IMR-90 (cell line): ENCODE measurements around the gene TMEM121B. TPM values are rescaled to one million over a fixed set of nuclear protein-coding genes. Genes with fewer than 3 reads are reported as not detected.

Experiments
- ATAC-seq: fragments of 200-7000 bp; cut with Tn5 transposase; 2 replicates; pipeline ENCODE4 v1.9.1; 2020; ENCODE audit warnings: low read depth, mild to moderate bottlenecking, moderate library complexity
- BruUV-seq: library from RNA; stranded (reverse); fragments of 400-500 nt; replicated peaks from 2 replicates; lab custom pipeline; 2021; lab: Mats Ljungman, UMichigan
- CTCF ChIA-PET: fragments of 300-600 bp; formaldehyde crosslinking; extraction: SDS; loops from one replicate; lab custom pipeline; 2021; ENCODE audit warnings: antibody characterized with exemption; lab: Yijun Ruan, JAX
- POLR2A ChIA-PET: fragments of 300-600 bp; sonication (Branson Sonifier 250); formaldehyde crosslinking; loops from one replicate; lab custom pipeline; 2022; ENCODE audit warnings: antibody characterized with exemption; ENCODE audit not compliant: unreplicated experiment; lab: Charles Lee
- DNase-seq: peaks from one replicate; pipeline ENCODE4 v3.0.0; 2013
- H2AFZ ChIP-seq: replicated peaks from 2 replicates; pipeline ENCODE3; 2013; ENCODE audit warnings: low read length, mild to moderate bottlenecking; ENCODE audit not compliant: poor library complexity
- H2AK5ac ChIP-seq: 2 replicates; pipeline ENCODE4 v1.6.1; 2013; ENCODE audit warnings: low read depth, low read length, inconsistent platforms
- H2AK9ac ChIP-seq: replicated peaks from 2 replicates; pipeline ENCODE3; 2013; ENCODE audit warnings: mild to moderate bottlenecking, low read depth, low read length, moderate library complexity; ENCODE audit not compliant: poor library complexity
- H2BK120ac ChIP-seq: 2 replicates; pipeline ENCODE4 v1.6.1; 2013; ENCODE audit warnings: low read depth, low read length, inconsistent platforms
- H2BK15ac ChIP-seq: 3 replicates; pipeline ENCODE4 v1.6.1; 2013; ENCODE audit warnings: low read depth, low read length, inconsistent platforms
- H2BK20ac ChIP-seq: 2 replicates; pipeline ENCODE4 v1.6.1; 2013; ENCODE audit warnings: low read depth, mild to moderate bottlenecking, inconsistent platforms, low read length, moderate library complexity
- H2BK5ac ChIP-seq: 2 replicates; pipeline ENCODE4 v1.6.1; 2013; ENCODE audit warnings: mild to moderate bottlenecking, low read depth, low read length, inconsistent platforms; ENCODE audit not compliant: poor library complexity, severe bottlenecking
- H3K14ac ChIP-seq: replicated peaks from 2 replicates; pipeline ENCODE4 v1.6.1; 2013; ENCODE audit warnings: low read depth, low read length, inconsistent platforms
- H3K18ac ChIP-seq: 2 replicates; pipeline ENCODE4 v1.6.1; 2013; ENCODE audit warnings: low read depth, low read length, control low read depth
- H3K23ac ChIP-seq: 2 replicates; pipeline ENCODE4 v1.6.1; 2013; ENCODE audit warnings: low read depth, low read length, inconsistent platforms
- H3K27ac ChIP-seq: 2 replicates; pipeline ENCODE4 v1.5.1; 2013; ENCODE audit warnings: mild to moderate bottlenecking, control low read depth, low read length; ENCODE audit not compliant: insufficient read depth
- H3K27me3 ChIP-seq: 2 replicates; pipeline ENCODE4 v1.6.1; 2013; ENCODE audit warnings: low read length; ENCODE audit not compliant: control insufficient read depth, insufficient read depth
- H3K36me3 ChIP-seq: 2 replicates; pipeline ENCODE4 v1.6.1; 2013; ENCODE audit warnings: low read length, mixed read lengths; ENCODE audit not compliant: control insufficient read depth, insufficient read depth
- H3K4ac ChIP-seq: 2 replicates; pipeline ENCODE4 v1.6.1; 2013; ENCODE audit warnings: low read depth, low read length, inconsistent platforms
- H3K4me1 ChIP-seq: 2 replicates; pipeline ENCODE4 v1.6.1; 2013; ENCODE audit warnings: low read length, mixed read lengths; ENCODE audit not compliant: control insufficient read depth, insufficient read depth
- H3K4me2 ChIP-seq: 2 replicates; pipeline ENCODE4 v1.6.1; 2013; ENCODE audit warnings: low read depth, mild to moderate bottlenecking, control low read depth, low read length, moderate library complexity
- H3K4me3 ChIP-seq: 2 replicates; pipeline ENCODE4 v1.5.1; 2013; ENCODE audit warnings: low read depth, mild to moderate bottlenecking, control low read depth, low read length, moderate library complexity; ENCODE audit not compliant: insufficient read depth
- H3K56ac ChIP-seq: 2 replicates; pipeline ENCODE4 v1.6.1; 2013; ENCODE audit warnings: low read length, inconsistent platforms; ENCODE audit not compliant: insufficient read depth; ENCODE audit errors: extremely low read depth
- H3K79me1 ChIP-seq, 2 experiments: 2 replicates each; pipeline ENCODE4 v1.6.1; 2013; ENCODE audit warnings: low read length in 2 of 2, inconsistent platforms in 1 of 2, low read depth in 1 of 2
- H3K9ac ChIP-seq: 2 replicates; pipeline ENCODE4 v1.6.1; 2013; ENCODE audit warnings: low read depth, low read length, control low read depth
- H3K9me1 ChIP-seq: 2 replicates; pipeline ENCODE4 v1.6.1; 2013; ENCODE audit warnings: low read length, inconsistent platforms; ENCODE audit not compliant: insufficient read depth
- H3K9me3 ChIP-seq: 2 replicates; pipeline ENCODE4 v1.6.1; 2013; ENCODE audit warnings: low read length; ENCODE audit not compliant: control insufficient read depth, insufficient read depth
- H4K20me1 ChIP-seq: 2 replicates; pipeline ENCODE4 v1.6.1; 2013; ENCODE audit warnings: low read length, inconsistent platforms; ENCODE audit not compliant: insufficient read depth
- H4K5ac ChIP-seq: 2 replicates; pipeline ENCODE4 v1.6.1; 2013; ENCODE audit warnings: mild to moderate bottlenecking, low read depth, low read length, control low read depth
- H4K8ac ChIP-seq, 2 experiments: 2 replicates each; pipeline ENCODE4 v1.6.1; 2013; ENCODE audit warnings: low read depth in 2 of 2, low read length in 2 of 2, control low read depth in 1 of 2, inconsistent platforms in 1 of 2
- H4K91ac ChIP-seq: 2 replicates; pipeline ENCODE4 v1.6.1; 2013; ENCODE audit warnings: low read depth, low read length, inconsistent platforms; ENCODE audit not compliant: insufficient read depth
- BHLHE40 ChIP-seq: fragments of 150-350 bp; IDR thresholded peaks from 2 replicates; pipeline ENCODE4 v1.6.1; 2016; ENCODE audit warnings: mild to moderate bottlenecking, low read depth, low read length
- FOS ChIP-seq: fragments of 150-350 bp; IDR thresholded peaks from 2 replicates; pipeline ENCODE4 v1.6.1; 2016; ENCODE audit warnings: low read depth, low read length
- MAFK ChIP-seq: IDR thresholded peaks from 2 replicates; pipeline ENCODE4 v1.6.1; 2012; ENCODE audit warnings: low read depth, low read length, improper control_type of control experiment
- MAZ ChIP-seq: IDR thresholded peaks from 2 replicates; pipeline ENCODE4 v1.6.1; 2012; ENCODE audit warnings: low read depth, mild to moderate bottlenecking, low read length, improper control_type of control experiment, moderate library complexity, borderline replicate concordance
- MXI1 ChIP-seq: IDR thresholded peaks from 2 replicates; pipeline ENCODE4 v1.6.1; 2012; ENCODE audit warnings: low read depth, mild to moderate bottlenecking, low read length, moderate library complexity, borderline replicate concordance
- NFE2L2 ChIP-seq: fragments of 150-350 bp; IDR thresholded peaks from 2 replicates; pipeline ENCODE4 v1.6.1; 2016; ENCODE audit warnings: low read depth, mild to moderate bottlenecking, low read length
- POLR2A ChIP-seq: IDR thresholded peaks from 2 replicates; pipeline ENCODE4 v1.6.1; 2012; ENCODE audit warnings: mild to moderate bottlenecking, low read depth, low read length
- RAD21 ChIP-seq: IDR thresholded peaks from 2 replicates; pipeline ENCODE4 v1.6.1; 2012; ENCODE audit warnings: low read length, improper control_type of control experiment
- RCOR1 ChIP-seq: IDR thresholded peaks from 2 replicates; pipeline ENCODE4 v1.6.1; 2012; ENCODE audit warnings: mild to moderate bottlenecking, low read length, improper control_type of control experiment; ENCODE audit not compliant: insufficient replicate concordance
- RFX5 ChIP-seq: IDR thresholded peaks from 2 replicates; pipeline ENCODE4 v1.8.0; 2012; ENCODE audit warnings: low read depth, mild to moderate bottlenecking, low read length, moderate library complexity
- SMC3 ChIP-seq: fragments of 150-350 bp; IDR thresholded peaks from 2 replicates; pipeline ENCODE4 v1.6.1; 2016; ENCODE audit warnings: low read depth, mild to moderate bottlenecking, antibody characterized with exemption, low read length, moderate library complexity
- USF2 ChIP-seq: fragments of 150-350 bp; IDR thresholded peaks from 2 replicates; pipeline ENCODE4 v1.6.1; 2017; ENCODE audit warnings: mild to moderate bottlenecking, antibody characterized with exemption, low read length, low read depth
- WGBS, 2 experiments: methylation state at CpG; one replicate each; pipeline versions ENCODE4 v1.1.5 to v1.1.7; 2013; ENCODE audit warnings: missing lambda C conversion rate in 2 of 2; ENCODE audit not compliant: insufficient read length in 1 of 2; ENCODE audit errors: extremely low coverage in 2 of 2; 5-methylcytosine and 5-hydroxymethylcytosine counted together
- dilution Hi-C: fragments of 300-500 bp; cut with HindIII; formaldehyde crosslinking; loops from one replicate; pipeline ENCODE4 v1.14.3; 2018; ENCODE audit warnings: low sequenced_read_pairs; ENCODE audit not compliant: unreplicated experiment
- in situ Hi-C: fragments of 300-500 bp; cut with MboI; formaldehyde crosslinking; loops from 3 replicates; pipeline ENCODE4 v1.14.3; 2019; ENCODE audit warnings: low sequenced_read_pairs, inconsistent platforms, mixed read lengths
- intact Hi-C: fragments of 100-400 bp; cut with micrococcal nuclease; formaldehyde crosslinking; loops from 2 replicates; pipeline ENCODE4 v1.10.0; 2022
- polyA plus RNA-seq, 3 experiments: library from polyadenylated mRNA; depleted of rRNA; stranded (reverse); fragments of >200 nt; gene quantifications; 2 replicates each; pipeline ENCODE4 v1.2.3, GENCODE V29; 2012; ENCODE audit warnings: low replicate concordance in 1 of 3
- total RNA-seq: library from RNA; depleted of rRNA; stranded (reverse); fragments of >200 nt; gene quantifications from 2 replicates; pipeline ENCODE4 v1.2.3, GENCODE V29; 2012
- TF ChIP-seq, protein P1 (sequence below): conservative IDR thresholded peaks from 2 replicates; pipeline ENCODE4 v1.5.1; 2012; ENCODE audit warnings: mild to moderate bottlenecking, low read depth, low read length, improper control_type of control experiment

Gene TMEM121B
- total and polyA plus RNA-seq, 2 of the 4 experiments (the other 2 are of a cell fraction), result under 0.01 to 0.29 TPM

DNA sequence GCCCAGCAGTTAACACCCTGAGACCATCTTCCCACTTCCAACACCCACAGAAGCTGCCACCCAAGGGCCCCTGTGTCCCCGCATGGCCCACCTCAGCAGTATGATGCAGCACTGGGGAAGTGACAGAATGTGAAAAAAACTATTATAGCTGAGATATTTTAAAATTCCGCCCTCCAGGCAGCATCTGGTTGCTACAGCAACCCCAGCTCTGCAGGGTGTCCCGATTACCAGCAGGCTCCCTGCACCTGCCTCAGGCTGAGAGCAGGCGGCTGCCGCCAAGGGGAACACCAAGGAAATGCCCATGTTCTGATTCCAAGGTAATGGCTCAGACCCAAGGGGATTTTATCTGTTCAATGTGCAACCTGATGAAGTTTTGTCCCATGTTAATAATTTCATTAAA, 10.5 kb upstream of the TMEM121B start:
- H3K18ac ChIP-seq, result no peak overlapping the region
- no TSS peak for BruUV-seq
- no peak overlapping the region for H2AK9ac ChIP-seq
- H4K8ac ChIP-seq, result no peak overlapping the region
- H2AK5ac ChIP-seq, result no peak overlapping the region
- H3K14ac ChIP-seq, result no peak overlapping the region
- no peaks in the 10 kb centered on the region for H3K9me1 ChIP-seq
- no peaks in the 10 kb centered on the region; the same call in 1 of the 2 replicates for H4K20me1 ChIP-seq
- no peak overlapping the region for H4K91ac ChIP-seq
- WGBS, 2 experiments, result 44% methylated on average over 2 of the region's 5 CpGs; no CpG with 5 or more reads in 1 of the 2 experiments
- H2BK20ac ChIP-seq, result no peak overlapping the region
- no peaks in the 10 kb centered on the region for H3K4me1 ChIP-seq
- in situ Hi-C loops, result no loop called here
- intact Hi-C loops, result no loop called here
- no peak overlapping the region for H2BK15ac ChIP-seq
- no peak overlapping the region for H3K56ac ChIP-seq
- H3K36me3 ChIP-seq, result no peaks in the 10 kb centered on the region
- H3K9me3 ChIP-seq, result no peaks in the 10 kb centered on the region
- H3K4me2 ChIP-seq, result no peak overlapping the region
- dilution Hi-C loops, result no loop called here
- H3K4me3 ChIP-seq, result no peak overlapping the region
- H3K9ac ChIP-seq, result no peak overlapping the region
- H2BK120ac ChIP-seq, result no peak overlapping the region
- H2AFZ ChIP-seq, result no peak overlapping the region
- no peak overlapping the region for H2BK5ac ChIP-seq
- no peak overlapping the region for H4K5ac ChIP-seq
- TF ChIP-seq MAZ (no peak), FOS (no peak), POLR2A (no peak), BHLHE40 (no peak), RCOR1 (no peak), RAD21 (no peak), NFE2L2 (no peak), MAFK (no peak), MXI1 (no peak), USF2 (no peak), SMC3 (no peak), RFX5 (no peak)
- TF ChIP-seq, protein P1, sequence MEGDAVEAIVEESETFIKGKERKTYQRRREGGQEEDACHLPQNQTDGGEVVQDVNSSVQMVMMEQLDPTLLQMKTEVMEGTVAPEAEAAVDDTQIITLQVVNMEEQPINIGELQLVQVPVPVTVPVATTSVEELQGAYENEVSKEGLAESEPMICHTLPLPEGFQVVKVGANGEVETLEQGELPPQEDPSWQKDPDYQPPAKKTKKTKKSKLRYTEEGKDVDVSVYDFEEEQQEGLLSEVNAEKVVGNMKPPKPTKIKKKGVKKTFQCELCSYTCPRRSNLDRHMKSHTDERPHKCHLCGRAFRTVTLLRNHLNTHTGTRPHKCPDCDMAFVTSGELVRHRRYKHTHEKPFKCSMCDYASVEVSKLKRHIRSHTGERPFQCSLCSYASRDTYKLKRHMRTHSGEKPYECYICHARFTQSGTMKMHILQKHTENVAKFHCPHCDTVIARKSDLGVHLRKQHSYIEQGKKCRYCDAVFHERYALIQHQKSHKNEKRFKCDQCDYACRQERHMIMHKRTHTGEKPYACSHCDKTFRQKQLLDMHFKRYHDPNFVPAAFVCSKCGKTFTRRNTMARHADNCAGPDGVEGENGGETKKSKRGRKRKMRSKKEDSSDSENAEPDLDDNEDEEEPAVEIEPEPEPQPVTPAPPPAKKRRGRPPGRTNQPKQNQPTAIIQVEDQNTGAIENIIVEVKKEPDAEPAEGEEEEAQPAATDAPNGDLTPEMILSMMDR, result no peak
- no peak for ATAC-seq
- no peak overlapping the region for H3K23ac ChIP-seq
- POLR2A ChIA-PET, result no interaction called here
- no peak overlapping the region for H3K27ac ChIP-seq
- H3K27me3 ChIP-seq, result no peaks in the 10 kb centered on the region
- no peak for DNase-seq
- no peak overlapping the region for H3K4ac ChIP-seq
- H3K79me1 ChIP-seq, result no peaks in the 10 kb centered on the region
- CTCF ChIA-PET, result no interaction called here
